GM12874 (cell line): Measurements from ENCODE around the gene TRMT1L.

Experiments
- TF ChIP-seq, protein P1 (sequence below): IDR thresholded peaks from 2 replicates; pipeline ENCODE4 v1.5.1; 2011; ENCODE audit warnings: low read depth, mild to moderate bottlenecking, control low read depth, low read length, moderate library complexity; ENCODE audit not compliant: insufficient read depth

Gene TRMT1L

DNA sequence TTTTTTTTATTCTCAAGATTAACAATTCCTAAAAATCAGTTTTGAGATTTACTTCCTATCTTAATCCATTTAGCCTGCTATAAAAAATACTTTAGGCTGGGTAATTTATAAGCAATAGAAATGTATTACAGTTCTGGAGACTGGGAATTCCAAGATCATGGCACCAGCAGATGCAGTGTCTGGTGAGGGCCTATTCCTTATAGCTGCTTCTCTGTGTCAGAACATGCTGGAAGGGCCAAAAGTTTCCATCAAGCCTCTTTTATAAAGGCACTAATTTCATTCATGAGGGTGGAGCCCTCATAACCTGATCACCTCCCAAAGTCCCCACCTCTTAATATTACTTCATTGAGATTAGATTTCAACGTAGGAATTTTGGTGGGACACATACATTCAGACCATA, 69.7 kb downstream of the TRMT1L start:
- TF ChIP-seq, protein P1, sequence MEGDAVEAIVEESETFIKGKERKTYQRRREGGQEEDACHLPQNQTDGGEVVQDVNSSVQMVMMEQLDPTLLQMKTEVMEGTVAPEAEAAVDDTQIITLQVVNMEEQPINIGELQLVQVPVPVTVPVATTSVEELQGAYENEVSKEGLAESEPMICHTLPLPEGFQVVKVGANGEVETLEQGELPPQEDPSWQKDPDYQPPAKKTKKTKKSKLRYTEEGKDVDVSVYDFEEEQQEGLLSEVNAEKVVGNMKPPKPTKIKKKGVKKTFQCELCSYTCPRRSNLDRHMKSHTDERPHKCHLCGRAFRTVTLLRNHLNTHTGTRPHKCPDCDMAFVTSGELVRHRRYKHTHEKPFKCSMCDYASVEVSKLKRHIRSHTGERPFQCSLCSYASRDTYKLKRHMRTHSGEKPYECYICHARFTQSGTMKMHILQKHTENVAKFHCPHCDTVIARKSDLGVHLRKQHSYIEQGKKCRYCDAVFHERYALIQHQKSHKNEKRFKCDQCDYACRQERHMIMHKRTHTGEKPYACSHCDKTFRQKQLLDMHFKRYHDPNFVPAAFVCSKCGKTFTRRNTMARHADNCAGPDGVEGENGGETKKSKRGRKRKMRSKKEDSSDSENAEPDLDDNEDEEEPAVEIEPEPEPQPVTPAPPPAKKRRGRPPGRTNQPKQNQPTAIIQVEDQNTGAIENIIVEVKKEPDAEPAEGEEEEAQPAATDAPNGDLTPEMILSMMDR: no peak

DNA sequence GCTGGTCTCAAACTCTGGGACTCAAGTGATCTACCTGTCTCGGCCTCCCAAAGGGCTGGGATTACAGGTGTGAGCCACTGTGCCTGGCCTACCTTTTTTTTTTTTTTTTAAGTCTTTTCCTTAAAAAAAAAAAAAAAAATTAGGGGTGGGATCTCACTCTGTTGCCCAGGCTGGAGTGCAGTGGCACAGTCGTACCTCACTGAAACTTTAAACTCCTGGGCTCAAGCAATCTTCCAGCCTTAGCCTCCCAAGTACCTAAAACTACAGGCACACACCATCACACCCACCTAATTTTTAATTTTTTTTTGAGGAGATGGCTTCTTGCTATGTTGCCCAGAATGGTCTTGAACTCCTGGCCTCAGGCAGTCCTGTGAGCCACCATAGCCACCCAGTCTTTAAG, 72.9 kb downstream of the TRMT1L start:
- TF ChIP-seq, protein P1: no peak

DNA sequence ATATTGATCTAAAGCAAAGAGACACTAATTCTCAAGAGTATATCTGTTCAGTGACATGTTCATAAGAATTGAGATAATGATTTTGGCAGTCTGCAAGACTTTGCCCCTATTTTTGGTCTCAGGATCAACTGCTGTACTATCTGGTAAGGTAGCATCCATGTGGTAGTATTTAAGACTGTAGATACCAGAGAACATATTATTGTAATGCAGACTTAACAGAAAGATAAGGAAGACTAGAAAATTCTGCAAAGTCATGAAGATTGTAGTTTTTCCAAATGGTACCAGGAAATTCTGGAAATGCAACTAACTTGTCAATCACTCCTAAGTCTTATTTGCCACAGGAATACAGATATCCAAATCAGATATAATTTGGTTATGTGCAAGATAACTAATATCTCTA, 76.3 kb downstream of the TRMT1L start:
- TF ChIP-seq, protein P1: no peak

DNA sequence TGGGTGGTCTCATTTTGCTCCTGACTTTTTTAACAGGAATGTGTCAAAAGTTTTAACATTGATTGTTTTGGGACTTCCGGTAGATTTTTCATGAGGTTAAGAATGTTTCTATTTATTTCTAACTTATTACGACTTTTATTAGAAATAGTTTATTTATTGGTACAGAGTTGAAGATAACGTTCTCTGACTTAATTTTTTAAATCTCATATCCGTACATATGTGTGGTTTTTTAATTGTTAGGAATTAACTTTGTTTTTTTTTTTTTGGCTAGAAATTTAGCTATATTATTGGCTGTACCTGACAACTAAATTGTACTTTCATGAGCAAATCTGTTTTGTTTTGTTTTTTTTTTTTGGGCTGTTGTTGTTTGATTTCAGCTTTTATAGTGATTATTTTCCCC, 79.4 kb downstream of the TRMT1L start:
- TF ChIP-seq, protein P1: no peak

DNA sequence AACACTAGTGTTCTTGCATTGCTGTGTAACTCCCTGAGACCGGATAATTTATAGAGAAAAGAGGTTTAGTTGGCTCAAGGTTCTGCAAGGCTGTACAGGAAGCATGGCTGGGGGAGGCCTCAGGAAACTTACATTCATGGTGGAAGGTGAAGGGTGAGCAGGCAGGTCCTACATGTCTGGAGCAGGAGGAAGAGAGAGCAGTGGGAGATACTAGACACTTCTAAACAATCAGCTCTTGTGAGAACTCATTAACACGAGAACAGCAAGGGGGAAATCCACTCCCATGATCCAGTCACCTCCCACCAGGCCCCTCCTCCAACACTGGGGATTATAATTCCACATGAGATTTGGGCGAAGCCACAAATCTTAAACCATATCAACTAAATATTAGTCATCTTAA, 81.3 kb downstream of the TRMT1L start:
- TF ChIP-seq, protein P1: no peak

DNA sequence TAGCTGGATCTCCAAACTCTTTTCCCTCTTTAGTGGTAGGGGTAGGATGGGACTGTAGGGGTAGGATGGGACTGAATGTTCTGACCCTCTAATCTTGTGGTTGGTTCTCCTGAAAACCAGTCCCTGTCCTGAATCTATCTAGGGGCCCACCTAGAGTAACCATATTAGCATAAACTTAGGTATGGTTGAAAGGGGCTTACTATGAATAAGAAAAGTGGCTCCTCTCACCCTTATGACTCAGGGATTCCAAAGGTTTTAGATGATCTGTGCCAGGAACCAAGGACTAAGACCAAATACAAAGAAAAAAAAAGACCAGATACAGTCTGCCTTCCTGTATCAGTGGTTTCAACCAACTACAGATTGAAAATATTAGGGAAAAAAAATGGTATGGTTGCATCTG, 82.4 kb downstream of the TRMT1L start:
- TF ChIP-seq, protein P1: no peak

DNA sequence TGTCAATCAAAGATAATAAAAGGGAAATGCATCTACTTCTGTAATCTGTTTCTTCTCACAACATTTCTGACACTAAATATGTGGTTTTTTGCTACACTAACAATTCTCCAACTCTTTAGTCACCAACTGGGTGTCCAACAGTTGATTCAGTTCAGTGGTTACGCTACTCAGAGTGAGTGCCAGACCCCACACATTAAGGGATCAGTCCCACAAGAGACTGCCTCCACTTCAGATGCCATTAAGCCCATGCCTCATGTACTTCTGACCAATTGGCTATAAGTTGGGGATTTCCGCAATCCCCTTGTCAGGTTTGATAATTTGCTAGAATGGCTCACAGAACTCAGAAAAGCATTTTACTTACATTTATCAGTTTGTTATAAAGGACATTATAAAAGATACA, 83.0 kb downstream of the TRMT1L start:
- TF ChIP-seq, protein P1: no peak

DNA sequence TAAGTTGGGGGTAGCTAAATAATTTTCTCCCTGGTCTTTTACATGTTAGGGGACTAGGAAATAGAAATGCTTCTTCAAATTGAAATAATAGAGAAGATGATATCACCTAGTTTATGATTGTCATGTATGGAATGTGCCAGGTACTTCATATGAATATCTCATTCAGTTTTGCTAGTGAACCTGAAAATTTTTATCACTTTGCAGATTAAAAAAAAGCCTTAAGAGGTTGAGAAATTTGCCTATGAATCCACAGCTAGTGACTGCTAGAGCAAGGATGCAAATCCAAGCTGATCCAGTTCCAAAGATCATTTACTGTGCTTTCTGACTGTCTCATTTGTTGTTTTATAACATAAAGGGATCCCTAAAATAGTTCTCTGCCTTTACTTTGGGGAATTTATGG, 86.7 kb downstream of the TRMT1L start:
- TF ChIP-seq, protein P1: no peak
